Stimulated activated memory B cell treated with anti-CD40 and anti-IgM and Interleukin-4, amounts not matched to agents 10 μg/mL and 1 μg/mL and 100 μg/mL, for 72 hours (primary cell): ENCODE data around the gene SNX15.

ENCODE experiments used
- ATAC-seq: fragments of 150-1000 bp; cut with Tn5 transposase; 2 replicates; pipeline ENCODE4 v1.10.0; 2021
- H3K27ac Mint-ChIP-seq: one replicate; pipeline ENCODE4 v1.8.0; 2022; ENCODE audit warnings: mild to moderate bottlenecking, mixed read lengths
- H3K27me3 Mint-ChIP-seq: one replicate; pipeline ENCODE4 v1.8.0; 2022; ENCODE audit warnings: mixed read lengths
- H3K36me3 Mint-ChIP-seq: one replicate; pipeline ENCODE4 v1.8.0; 2022; ENCODE audit warnings: mixed read lengths
- H3K4me1 Mint-ChIP-seq: one replicate; pipeline ENCODE4 v1.8.0; 2022; ENCODE audit warnings: mixed read lengths
- H3K4me3 Mint-ChIP-seq: one replicate; pipeline ENCODE4 v1.8.0; 2022; ENCODE audit warnings: mild to moderate bottlenecking, moderate library complexity, mixed read lengths
- H3K9me3 Mint-ChIP-seq: one replicate; pipeline ENCODE4 v1.8.0; 2022; ENCODE audit warnings: mixed read lengths

The SNX15 gene

DNA sequence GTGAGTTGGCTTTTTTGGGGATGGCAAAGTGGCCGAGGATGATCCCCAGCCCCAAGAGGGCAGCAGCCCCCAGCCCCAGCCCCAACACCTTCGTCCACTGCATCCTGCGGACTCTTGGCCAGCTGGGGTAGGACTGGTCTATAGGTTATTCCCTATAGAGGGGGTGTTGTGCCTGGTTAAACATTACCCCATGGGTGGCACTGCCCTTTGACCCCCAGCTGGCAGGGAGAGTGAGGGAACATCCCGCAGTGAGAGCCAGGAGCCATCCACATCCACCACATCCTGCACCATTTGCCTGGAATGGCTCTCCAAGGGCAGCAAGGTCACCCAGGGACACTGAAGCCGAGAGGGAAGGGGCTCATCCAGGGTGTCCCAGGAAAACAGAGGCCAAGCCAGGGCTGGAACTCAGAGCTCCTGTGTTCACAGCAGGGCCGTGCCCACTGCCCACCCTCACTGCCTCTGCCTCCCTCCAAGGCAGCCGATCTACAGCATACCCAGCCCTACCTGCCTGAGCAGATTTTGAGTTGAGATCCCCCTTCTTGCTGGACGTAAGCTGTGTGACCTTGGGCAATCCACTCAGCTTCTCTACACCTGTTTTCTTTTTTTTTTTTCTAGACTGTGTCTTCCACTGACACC, 31.3 kb downstream of the SNX15 start, which contains the start of gene NAALADL1:
NAALADL1 (minus strand) TSS at position 135 of the 636 bp plus-strand sequence; CDS start at position 103, 32 bp downstream.
- Mint-ChIP-seq H3K9me3 (no peaks in the 10 kb centered on the region), H3K36me3 (no peaks in the 10 kb centered on the region), H3K4me3 (no peak within 1 kb of the TSS), H3K27me3 (peaks cover 8% of the 10 kb centered on the region), H3K4me1 (peaks cover 28% of the 10 kb centered on the region), H3K27ac (no peak within 1 kb of the TSS)
- no peak for ATAC-seq

DNA sequence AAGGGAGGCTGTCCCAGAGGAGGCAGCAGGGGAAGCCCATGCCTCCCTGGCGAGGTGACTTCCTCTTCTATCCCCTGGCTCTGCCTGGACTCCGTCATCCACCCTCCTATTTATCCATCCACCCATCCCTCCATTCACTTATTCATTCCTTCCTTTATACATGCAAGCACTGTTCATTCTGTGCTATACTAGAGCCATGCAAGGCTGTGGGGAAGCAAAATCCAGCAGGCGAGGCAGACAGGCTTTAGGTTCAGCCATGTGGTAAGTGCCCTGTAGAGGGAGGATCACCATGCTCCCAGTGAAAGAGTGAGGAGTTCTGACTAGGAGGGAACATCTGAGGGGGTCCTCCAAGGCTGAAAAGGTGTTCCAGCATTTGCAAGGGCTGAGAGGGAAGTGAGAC, 32.3 kb downstream of the SNX15 start:
- H3K4me3 Mint-ChIP-seq, result no peak overlapping the region
- H3K36me3 Mint-ChIP-seq, result no peaks in the 10 kb centered on the region
- peaks cover 8% of the 10 kb centered on the region for H3K27me3 Mint-ChIP-seq
- no peak for ATAC-seq
- no peak overlapping the region for H3K27ac Mint-ChIP-seq
- H3K9me3 Mint-ChIP-seq, result no peaks in the 10 kb centered on the region
- H3K4me1 Mint-ChIP-seq, result peaks cover 18% of the 10 kb centered on the region

DNA sequence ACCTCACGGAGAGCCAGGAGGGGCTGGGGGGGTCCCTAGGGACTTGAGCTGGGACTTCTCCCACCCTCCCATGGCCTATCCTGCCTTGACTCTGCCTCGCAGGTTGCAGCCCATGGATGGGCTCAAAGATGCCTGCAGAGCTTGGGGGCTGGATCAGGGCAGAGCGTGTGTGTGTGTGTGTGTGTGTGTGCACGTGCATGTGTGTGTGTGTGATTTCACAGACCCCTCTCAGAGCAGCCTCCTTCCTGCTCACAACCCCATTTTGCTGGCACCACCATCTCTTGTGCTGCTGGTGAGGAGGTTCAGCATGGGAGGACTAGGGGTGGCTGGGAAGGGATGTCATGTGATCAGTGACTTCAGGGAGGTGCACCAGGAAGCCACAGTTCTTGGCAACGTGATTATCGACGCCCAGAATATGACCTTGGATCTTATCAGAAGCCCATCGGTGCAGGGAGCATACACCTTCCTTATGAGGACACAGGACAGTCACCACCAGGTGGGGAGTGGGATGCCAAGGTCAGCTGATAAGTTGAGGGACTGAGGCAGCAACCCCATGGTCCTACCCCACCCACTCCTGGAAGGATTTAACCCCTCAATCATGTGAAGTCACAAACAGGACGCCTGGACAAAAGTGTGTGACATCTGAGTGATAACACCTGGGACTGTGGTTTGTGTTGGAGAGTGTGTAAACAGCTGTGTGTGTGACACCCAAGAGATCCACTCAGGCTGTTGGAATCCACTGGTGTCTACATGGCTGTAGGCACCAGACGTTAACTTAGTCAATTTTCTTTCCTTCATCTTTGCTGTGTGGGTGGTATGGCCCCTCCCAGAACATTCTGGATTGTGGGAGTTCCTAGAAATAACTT, 33.0 kb downstream of the SNX15 start:
- Mint-ChIP-seq H3K27me3 (peaks cover 8% of the 10 kb centered on the region), H3K36me3 (no peaks in the 10 kb centered on the region), H3K27ac (no peak overlapping the region), H3K4me3 (no peak overlapping the region), H3K9me3 (no peaks in the 10 kb centered on the region), H3K4me1 (peaks cover 17% of the 10 kb centered on the region)
- ATAC-seq, result no peak

DNA sequence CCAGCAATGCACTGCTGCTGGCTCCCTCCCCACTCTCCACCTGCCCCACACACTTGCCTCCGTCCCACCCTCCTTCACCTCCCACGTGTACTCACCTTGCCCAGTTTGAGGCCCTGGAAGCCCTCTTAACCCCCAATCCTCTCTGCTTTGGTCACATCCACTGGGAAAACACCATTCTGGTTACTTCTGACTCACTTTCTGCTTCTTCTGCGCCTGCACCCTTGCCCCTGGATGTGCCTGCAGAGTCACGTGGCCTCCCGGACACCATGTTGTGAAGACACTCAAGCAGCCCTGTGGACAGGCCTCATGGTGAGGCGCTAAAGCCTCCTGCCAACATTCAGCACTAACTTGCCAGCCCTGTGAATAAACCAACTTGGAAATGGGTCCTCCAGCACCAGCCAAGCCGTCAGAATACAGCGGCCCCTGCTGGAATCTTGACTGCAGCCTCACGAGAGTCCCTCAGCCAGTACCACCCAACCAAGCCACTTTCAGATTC, 33.7 kb downstream of the SNX15 start:
- ATAC-seq, result no peak
- Mint-ChIP-seq H3K27ac (no peak overlapping the region), H3K27me3 (peaks cover 8% of the 10 kb centered on the region), H3K4me1 (peaks cover 9% of the 10 kb centered on the region), H3K36me3 (no peaks in the 10 kb centered on the region), H3K9me3 (no peaks in the 10 kb centered on the region), H3K4me3 (no peak overlapping the region)

DNA sequence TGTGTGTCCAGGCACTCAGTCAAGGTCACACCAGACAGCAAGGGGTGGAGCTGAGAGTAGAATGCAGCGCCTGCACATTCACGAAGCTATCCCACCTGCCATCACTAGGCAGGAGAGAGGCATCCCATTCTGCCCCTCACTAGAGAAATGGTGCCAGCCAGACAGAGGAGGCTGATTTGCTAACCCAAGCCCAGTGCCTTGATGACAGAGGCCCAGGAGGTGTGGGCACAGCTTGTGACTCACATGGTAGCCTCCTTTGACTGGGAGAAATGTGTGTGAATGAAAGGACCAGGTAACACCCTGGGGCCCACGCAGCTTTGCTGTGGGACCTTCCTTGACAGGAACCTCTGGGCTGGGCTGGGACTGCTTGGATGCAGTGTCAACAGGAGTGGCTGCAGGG, 36.3 kb downstream of the SNX15 start:
- no peaks in the 10 kb centered on the region for H3K9me3 Mint-ChIP-seq
- peaks cover 8% of the 10 kb centered on the region for H3K27me3 Mint-ChIP-seq
- no peak for ATAC-seq
- H3K36me3 Mint-ChIP-seq, result no peaks in the 10 kb centered on the region
- H3K27ac Mint-ChIP-seq, result no peak overlapping the region
- no peak overlapping the region for H3K4me3 Mint-ChIP-seq
- H3K4me1 Mint-ChIP-seq, result peaks cover 9% of the 10 kb centered on the region

DNA sequence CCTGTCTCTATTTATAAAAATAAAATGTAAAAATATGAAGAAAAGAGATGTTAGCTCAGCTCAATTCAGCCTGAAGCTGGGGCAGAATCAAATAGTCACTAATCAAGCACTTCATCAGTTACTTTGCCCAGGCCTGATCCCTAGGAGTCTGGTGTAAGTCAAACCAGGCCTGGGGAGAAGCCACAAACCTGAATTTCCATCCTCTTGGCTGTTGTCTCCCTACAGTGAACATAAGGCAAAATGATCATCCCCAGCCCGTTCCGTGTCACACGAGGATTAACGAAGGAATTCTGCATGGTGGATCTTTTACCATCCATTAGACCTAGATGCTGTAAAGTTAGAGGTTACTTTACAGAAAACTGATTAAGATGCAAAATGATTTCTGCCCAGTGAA, 37.6 kb downstream of the SNX15 start:
- Mint-ChIP-seq H3K4me3 (no peak overlapping the region), H3K27me3 (peaks cover 8% of the 10 kb centered on the region), H3K36me3 (no peaks in the 10 kb centered on the region), H3K9me3 (no peaks in the 10 kb centered on the region), H3K4me1 (peaks cover 9% of the 10 kb centered on the region), H3K27ac (no peak overlapping the region)
- no peak for ATAC-seq

DNA sequence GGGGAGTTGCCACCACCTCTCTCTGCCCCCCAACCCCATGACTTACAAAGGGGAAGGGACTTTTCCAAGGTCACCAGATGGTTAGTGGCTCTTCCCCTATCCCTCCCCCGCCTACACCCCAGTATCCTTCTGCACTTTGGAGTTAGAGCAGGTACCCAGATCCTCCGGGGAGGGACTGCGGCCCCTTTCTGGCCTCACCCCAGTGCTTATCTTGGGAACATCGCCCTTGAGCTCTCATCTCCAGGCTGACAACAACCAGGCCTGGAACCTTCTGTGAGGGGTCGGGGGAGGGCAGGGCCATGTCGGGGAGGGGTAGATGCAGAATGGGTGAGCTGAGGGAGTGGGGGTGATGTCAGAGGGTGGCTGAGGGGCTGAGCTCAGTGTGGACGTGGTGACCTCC, 38.6 kb downstream of the SNX15 start:
- no peaks in the 10 kb centered on the region for H3K36me3 Mint-ChIP-seq
- ATAC-seq, result no peak
- H3K4me3 Mint-ChIP-seq, result no peak overlapping the region
- no peaks in the 10 kb centered on the region for H3K9me3 Mint-ChIP-seq
- peaks cover 9% of the 10 kb centered on the region for H3K4me1 Mint-ChIP-seq
- peaks cover 5% of the 10 kb centered on the region for H3K27me3 Mint-ChIP-seq
- H3K27ac Mint-ChIP-seq, result no peak overlapping the region

DNA sequence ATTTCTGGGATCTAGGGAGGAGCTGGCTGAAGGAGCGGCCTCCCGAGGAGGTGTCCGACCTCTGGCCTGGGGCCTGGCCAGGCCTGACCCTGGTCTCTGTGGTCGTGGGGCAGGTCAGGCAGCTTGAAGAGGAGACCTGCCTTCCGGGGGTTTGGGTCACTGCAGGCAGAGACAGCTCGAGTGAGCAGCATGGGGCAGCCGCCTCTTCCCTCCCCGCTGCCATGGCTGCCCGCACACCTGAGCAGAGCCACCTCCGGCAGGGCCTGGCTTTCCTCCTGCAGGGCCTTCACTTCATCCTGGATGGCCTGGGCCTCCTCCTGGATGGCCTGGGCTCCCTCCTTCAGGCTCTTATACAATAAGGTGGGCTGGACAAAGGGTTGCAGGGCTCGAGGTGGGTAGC, 39.1 kb downstream of the SNX15 start:
- no peak for ATAC-seq
- Mint-ChIP-seq H3K9me3 (no peaks in the 10 kb centered on the region), H3K4me1 (peaks cover 9% of the 10 kb centered on the region), H3K27ac (no peak overlapping the region), H3K36me3 (no peaks in the 10 kb centered on the region), H3K4me3 (no peak overlapping the region), H3K27me3 (peaks cover under 1% of the 10 kb centered on the region)

DNA sequence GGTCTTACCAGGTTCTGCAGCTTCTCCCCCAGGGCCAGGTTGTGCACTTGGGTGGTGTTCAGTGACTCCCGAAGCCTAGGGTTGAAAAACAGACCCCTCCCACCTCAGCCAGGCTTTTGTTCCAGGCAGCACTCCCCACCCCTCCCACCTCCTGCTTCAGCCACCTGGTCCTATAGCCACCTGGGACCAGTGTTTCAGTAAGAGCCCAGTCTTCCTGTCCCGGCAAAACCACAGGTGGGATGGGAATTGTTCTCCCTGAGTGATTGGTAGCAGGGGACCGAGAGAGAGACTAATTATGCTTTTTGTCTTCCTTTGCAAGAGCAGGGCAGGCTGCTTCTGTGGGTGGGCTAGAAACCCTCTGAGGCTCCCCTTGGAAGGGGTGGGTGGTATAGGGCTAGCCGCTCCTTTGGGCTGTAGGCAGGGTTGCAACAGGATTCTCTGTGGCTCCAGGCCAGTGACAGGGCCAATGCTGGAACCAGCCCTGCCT, 39.6 kb downstream of the SNX15 start:
- no peak overlapping the region for H3K4me3 Mint-ChIP-seq
- no peaks in the 10 kb centered on the region for H3K9me3 Mint-ChIP-seq
- no peaks in the 10 kb centered on the region for H3K36me3 Mint-ChIP-seq
- ATAC-seq, result no peak
- no peaks in the 10 kb centered on the region for H3K27me3 Mint-ChIP-seq
- peaks cover 9% of the 10 kb centered on the region for H3K4me1 Mint-ChIP-seq
- no peak overlapping the region for H3K27ac Mint-ChIP-seq

DNA sequence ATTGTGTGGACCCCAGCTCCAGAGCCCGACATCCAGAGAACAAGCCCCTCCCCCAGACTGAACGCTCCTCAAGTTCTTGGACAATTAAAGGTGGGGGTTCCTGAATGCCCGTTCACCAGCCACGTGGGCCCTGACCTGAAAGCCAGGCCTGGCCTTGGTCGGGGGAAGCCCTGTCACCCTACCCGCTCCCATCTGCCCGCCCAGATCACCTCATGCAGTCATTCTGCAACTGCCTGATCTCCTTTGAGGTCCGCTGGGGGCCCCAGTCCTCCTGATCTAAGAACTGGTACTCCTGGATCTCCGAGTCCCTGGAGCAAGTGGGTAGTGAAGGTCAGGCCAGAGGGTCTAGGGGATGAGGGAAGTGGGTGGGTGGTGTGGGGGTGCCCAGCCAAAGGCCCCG, 40.2 kb downstream of the SNX15 start:
- Mint-ChIP-seq H3K27me3 (no peaks in the 10 kb centered on the region), H3K4me3 (no peak overlapping the region), H3K4me1 (peaks cover 9% of the 10 kb centered on the region), H3K27ac (no peak overlapping the region), H3K9me3 (no peaks in the 10 kb centered on the region), H3K36me3 (no peaks in the 10 kb centered on the region)
- ATAC-seq, result no peak

DNA sequence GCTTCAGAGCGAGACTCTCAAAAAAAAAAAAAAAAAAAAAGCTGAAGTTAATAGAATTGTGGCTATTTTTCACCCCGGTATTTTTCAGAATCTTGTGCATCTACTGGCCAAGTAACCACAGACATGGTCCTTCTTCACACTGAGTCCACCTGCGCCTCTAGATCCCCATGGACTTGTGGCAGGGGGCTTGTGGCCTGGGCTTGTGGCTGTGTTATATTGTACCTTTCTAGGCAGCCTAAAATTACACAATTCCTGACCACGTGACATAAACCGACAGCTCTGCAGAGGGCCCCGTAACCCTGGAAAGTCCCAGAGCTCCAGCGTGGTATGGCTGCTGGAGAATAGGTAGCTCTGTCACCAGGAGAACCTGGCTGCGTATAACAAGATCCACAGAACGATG, 42.0 kb downstream of the SNX15 start:
- ATAC-seq, result no peak
- H3K9me3 Mint-ChIP-seq, result no peaks in the 10 kb centered on the region
- no peak overlapping the region for H3K27ac Mint-ChIP-seq
- no peaks in the 10 kb centered on the region for H3K27me3 Mint-ChIP-seq
- no peaks in the 10 kb centered on the region for H3K36me3 Mint-ChIP-seq
- H3K4me3 Mint-ChIP-seq, result no peak overlapping the region
- H3K4me1 Mint-ChIP-seq, result peaks cover 6% of the 10 kb centered on the region

DNA sequence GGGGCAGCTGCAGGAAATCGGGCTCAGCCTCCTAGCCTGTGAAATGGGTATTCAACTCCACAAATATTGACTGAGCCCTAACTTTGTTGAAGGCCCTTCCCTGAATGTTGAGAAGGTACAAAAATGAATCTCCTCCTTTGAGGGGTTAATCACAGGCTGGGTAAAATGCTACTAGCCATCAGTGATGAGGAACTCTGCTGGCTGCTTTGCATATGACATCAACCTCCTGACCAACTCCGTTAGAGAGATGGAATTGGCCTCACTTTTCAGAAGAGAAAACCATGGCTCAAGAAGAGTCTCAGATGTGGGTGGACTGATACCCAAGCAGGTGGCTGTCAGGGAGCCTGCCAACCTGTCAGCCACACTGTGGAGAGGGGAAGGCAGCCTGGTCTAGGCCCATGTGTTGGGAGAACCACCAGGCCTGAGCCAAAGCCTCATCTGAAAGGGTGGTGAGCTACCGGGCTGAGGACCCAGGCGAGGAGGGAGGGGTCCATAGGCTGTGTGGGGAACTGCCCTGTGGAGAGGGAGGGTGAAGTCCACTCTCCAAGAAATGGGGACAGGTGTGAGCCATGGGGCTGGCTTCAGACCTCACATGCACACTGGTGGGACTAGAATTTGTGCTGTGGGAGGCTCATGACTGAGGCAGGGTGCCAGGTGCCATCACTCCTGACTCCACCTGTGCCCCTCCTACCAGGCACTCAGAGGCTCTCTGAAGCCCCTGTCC, 44.8 kb downstream of the SNX15 start:
- ATAC-seq, result peak; percentile 14
- no peaks in the 10 kb centered on the region for H3K36me3 Mint-ChIP-seq
- no peaks in the 10 kb centered on the region for H3K27me3 Mint-ChIP-seq
- H3K9me3 Mint-ChIP-seq, result no peaks in the 10 kb centered on the region
- H3K27ac Mint-ChIP-seq, result peak overlapping the region; percentile 76
- peaks cover 6% of the 10 kb centered on the region for H3K4me1 Mint-ChIP-seq
- H3K4me3 Mint-ChIP-seq, result no peak overlapping the region

DNA sequence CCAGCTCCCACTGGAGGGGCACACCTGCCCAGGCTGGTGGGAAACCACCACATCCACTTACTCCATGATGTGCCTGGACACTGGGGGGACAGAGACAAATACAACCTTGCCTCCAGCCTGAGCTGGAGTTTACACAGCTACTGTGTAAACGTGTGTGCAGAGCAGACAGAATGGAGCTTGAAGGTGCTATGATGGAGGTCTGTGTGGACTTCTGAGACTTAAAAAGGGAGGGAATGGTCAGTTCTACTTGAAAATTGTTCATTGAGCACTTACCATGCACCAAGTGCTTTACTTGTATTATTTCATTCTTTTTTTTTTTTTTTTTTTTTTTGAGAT, 45.4 kb downstream of the SNX15 start:
- Mint-ChIP-seq H3K36me3 (no peaks in the 10 kb centered on the region), H3K4me3 (no peak overlapping the region), H3K4me1 (peaks cover 8% of the 10 kb centered on the region), H3K27ac (peak overlapping the region; percentile 76), H3K9me3 (no peaks in the 10 kb centered on the region), H3K27me3 (no peaks in the 10 kb centered on the region)
- no peak for ATAC-seq

DNA sequence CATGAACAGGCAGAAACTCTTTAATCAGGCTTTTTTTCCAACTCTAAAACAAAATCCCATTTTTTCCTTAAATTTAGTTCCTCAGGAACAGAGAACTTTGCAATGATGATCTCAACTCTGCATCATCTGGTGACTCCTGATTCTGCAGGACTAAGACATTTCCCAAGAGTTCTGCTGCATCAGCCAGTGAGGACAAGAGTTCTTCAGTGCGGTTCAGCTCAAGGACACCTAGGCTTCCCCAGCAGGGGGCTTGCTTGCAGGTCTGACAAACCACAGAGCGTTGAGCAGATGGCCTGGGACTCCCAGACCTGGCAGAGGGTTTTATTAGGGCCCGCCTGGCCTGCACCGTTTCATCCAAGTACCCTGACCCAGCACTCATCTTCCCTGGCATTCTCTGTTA, 50.2 kb downstream of the SNX15 start:
- H3K9me3 Mint-ChIP-seq, result no peaks in the 10 kb centered on the region
- no peaks in the 10 kb centered on the region for H3K36me3 Mint-ChIP-seq
- H3K27me3 Mint-ChIP-seq, result no peaks in the 10 kb centered on the region
- ATAC-seq, result no peak
- peak overlapping the region; percentile 69 for H3K27ac Mint-ChIP-seq
- H3K4me1 Mint-ChIP-seq, result peaks cover 27% of the 10 kb centered on the region
- no peak overlapping the region for H3K4me3 Mint-ChIP-seq

DNA sequence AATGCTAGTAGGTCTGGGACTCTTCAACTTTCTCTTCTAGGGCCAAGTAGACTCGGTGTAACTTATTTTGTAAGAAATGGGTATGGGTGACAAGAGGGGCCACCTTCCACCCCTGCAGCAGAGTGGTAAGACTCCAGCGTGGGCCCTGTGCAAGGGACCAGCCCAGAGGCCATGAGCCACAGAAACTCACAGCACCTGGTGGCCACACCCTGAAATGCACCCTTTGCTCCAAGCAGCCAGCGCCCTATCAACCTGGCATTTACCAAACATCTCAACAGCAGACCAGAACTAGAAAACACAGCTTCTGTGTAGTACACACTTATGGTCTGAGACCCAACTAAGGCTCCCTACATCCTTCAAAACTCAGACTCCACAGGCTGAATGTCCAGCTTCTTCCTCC, 50.9 kb downstream of the SNX15 start:
- no peaks in the 10 kb centered on the region for H3K9me3 Mint-ChIP-seq
- no peaks in the 10 kb centered on the region for H3K27me3 Mint-ChIP-seq
- peaks cover 30% of the 10 kb centered on the region for H3K4me1 Mint-ChIP-seq
- peak; percentile 79 for ATAC-seq
- no peak overlapping the region for H3K4me3 Mint-ChIP-seq
- H3K27ac Mint-ChIP-seq, result peak overlapping the region; percentile 69
- H3K36me3 Mint-ChIP-seq, result no peaks in the 10 kb centered on the region
